ENCODE measurements around the gene STRN4.
A peak's percentile ranks its signal among the peaks of the same experiment; 100 is the strongest.
"Not testable (repeated sequence)": the region's sequence is repeated elsewhere in the genome, so short reads cannot be mapped to it uniquely, and the experiment has no call there.

STRN4 gene

GRCh38 chr19:46746281-46747057 lies at the start of gene STRN4:
STRN4 (minus strand) TSS chr19:46746450; CDS start chr19:46746430, 20 bp downstream.
- peak; percentile 56 for DNase-seq

- DNase-seq, result no peak
Measured at GRCh38 chr19:46791944-46792343, 45.7 kb upstream of the STRN4 start.

GRCh38 chr19:46789371-46789770 lies 43.1 kb upstream of the STRN4 start:
- DNase-seq, result no peak

- no peak for DNase-seq
Measured at GRCh38 chr19:46788968-46789338, 42.7 kb upstream of the STRN4 start.

- peak; percentile 93 for DNase-seq
Measured at GRCh38 chr19:46788262-46788967, 42.2 kb upstream of the STRN4 start, which contains the start of gene SLC1A5. SLC1A5 (minus strand) TSS chr19:46788594; CDS start chr19:46787965, 629 bp downstream.

- no peak for DNase-seq
Measured at GRCh38 chr19:46787331-46788261, 41.3 kb upstream of the STRN4 start.

GRCh38 chr19:46787040-46787330 lies 40.7 kb upstream of the STRN4 start:
- no peak for DNase-seq

GRCh38 chr19:46786236-46787039 lies 40.2 kb upstream of the STRN4 start:
- DNase-seq, result no peak

- no peak for DNase-seq
Measured at GRCh38 chr19:46785980-46786235, 39.7 kb upstream of the STRN4 start.

GRCh38 chr19:46785054-46785979 lies 39.1 kb upstream of the STRN4 start:
- DNase-seq, result no peak

GRCh38 chr19:46784262-46785053 lies 38.2 kb upstream of the STRN4 start:
- peak; percentile 38 for DNase-seq

GRCh38 chr19:46783670-46784069 lies 37.4 kb upstream of the STRN4 start:
- DNase-seq, result peak; percentile 75

- no peak for DNase-seq
Measured at GRCh38 chr19:46782355-46783019, 36.2 kb upstream of the STRN4 start.

- DNase-seq, result not testable (repeated sequence)
Measured at GRCh38 chr19:46777956-46778645, 31.9 kb upstream of the STRN4 start.

GRCh38 chr19:46776927-46777911 lies 31.0 kb upstream of the STRN4 start:
- DNase-seq, result no peak

- no peak for DNase-seq
Measured at GRCh38 chr19:46775642-46776258, 29.5 kb upstream of the STRN4 start.

GRCh38 chr19:46773018-46773399 lies 26.8 kb upstream of the STRN4 start:
- DNase-seq, result no peak
